K562 (cell line): ENCODE measurements around the gene PRPF8. TPM values are rescaled to one million over a fixed set of nuclear protein-coding genes. Genes with fewer than 3 reads are reported as not detected.

Source experiments
- ATF3 ChIP-seq, 2 experiments: fragments of 450-650 bp in 1 of 2; sonication (generic) in 1 of 2; formaldehyde crosslinking in 1 of 2; IDR thresholded peaks in 1 of 2; conservative IDR thresholded peaks in 1 of 2; 2 replicates each; pipeline versions ENCODE4 v1.6.1 to v1.8.1; 2016 to 2023; ENCODE audit warnings: mild to moderate bottlenecking in 2 of 2, moderate library complexity in 2 of 2, inconsistent platforms in 1 of 2, missing genetic modification reagents in 1 of 2
- BHLHE40 ChIP-seq: IDR thresholded peaks from 2 replicates; pipeline ENCODE4 v1.6.1; 2011; ENCODE audit warnings: low read length, improper control_type of control experiment
- CBFA2T2 ChIP-seq: fragments of 450-650 bp; conservative IDR thresholded peaks from 2 replicates; pipeline ENCODE4 v1.6.1; 2017; ENCODE audit warnings: mild to moderate bottlenecking
- CREM ChIP-seq: IDR thresholded peaks from 2 replicates; pipeline ENCODE4 v1.6.1; 2014; ENCODE audit warnings: antibody characterized with exemption, low read depth
- DMBX1 ChIP-seq: fragments of 250-450 bp; sonication (Bioruptor Pico); IDR thresholded peaks from 2 replicates; pipeline ENCODE4 v1.8.0; 2022; ENCODE audit warnings: inconsistent platforms, mild to moderate bottlenecking, moderate library complexity, borderline replicate concordance
- ESRRA ChIP-seq: fragments of 450-650 bp; IDR thresholded peaks from 2 replicates; pipeline ENCODE4 v1.6.1; 2014; ENCODE audit warnings: low read depth, mild to moderate bottlenecking, moderate library complexity, borderline replicate concordance
- FOXP1 ChIP-seq: sonication (generic); formaldehyde crosslinking; IDR thresholded peaks from 2 replicates; pipeline ENCODE4 v1.8.0; 2022; ENCODE audit warnings: mild to moderate bottlenecking, missing genetic modification reagents
- HDAC1 ChIP-seq, 2 experiments: fragments of 450-650 bp; IDR thresholded peaks; 2 replicates each; pipeline ENCODE4 v1.6.1; 2016 to 2017; ENCODE audit warnings: inconsistent platforms in 1 of 2, mild to moderate bottlenecking in 1 of 2, moderate library complexity in 1 of 2
- ID3 ChIP-seq, 2 experiments: fragments of 250-450 bp in 1 of 2; fragments of 450-650 bp in 1 of 2; sonication (Bioruptor Pico) in 1 of 2; IDR thresholded peaks; 2 replicates each; pipeline versions ENCODE4 v1.6.1 to v1.8.0; 2016 to 2021; ENCODE audit warnings: mild to moderate bottlenecking in 2 of 2, moderate library complexity in 2 of 2, missing compliant biosample characterization in 1 of 2, missing genetic modification characterization in 1 of 2
- LEF1 ChIP-seq: fragments of 450-650 bp; IDR thresholded peaks from 2 replicates; pipeline ENCODE4 v1.6.1; 2016; ENCODE audit warnings: mild to moderate bottlenecking
- MAZ ChIP-seq, 2 experiments: fragments of 450-650 bp in 1 of 2; sonication (generic) in 1 of 2; formaldehyde crosslinking; IDR thresholded peaks in 1 of 2; conservative IDR thresholded peaks in 1 of 2; 2 replicates each; pipeline versions ENCODE4 v1.4.0 to v1.5.0; 2020; ENCODE audit warnings: mild to moderate bottlenecking in 1 of 2, missing genetic modification reagents in 1 of 2
- NBN ChIP-seq: fragments of 450-650 bp; IDR thresholded peaks from 2 replicates; pipeline ENCODE4 v1.6.1; 2016; ENCODE audit warnings: low read depth, mild to moderate bottlenecking
- NCOA2 ChIP-seq, 2 experiments: fragments of 450-650 bp; IDR thresholded peaks; 2 replicates each; pipeline ENCODE4 v1.6.1; 2018; ENCODE audit warnings: mild to moderate bottlenecking in 2 of 2, moderate library complexity in 1 of 2; ENCODE audit not compliant: partially characterized antibody in 2 of 2
- NCOR1 ChIP-seq: fragments of 450-650 bp; IDR thresholded peaks from 2 replicates; pipeline ENCODE4 v1.6.1; 2016; ENCODE audit warnings: mild to moderate bottlenecking, moderate library complexity
- NONO ChIP-seq, 2 experiments: fragments of 200-400 bp in 1 of 2; fragments of 450-650 bp in 1 of 2; formaldehyde crosslinking in 1 of 2; IDR thresholded peaks; 2 replicates each; pipeline ENCODE4 v1.6.1; 2017; ENCODE audit warnings: low read depth in 2 of 2, mild to moderate bottlenecking in 2 of 2, moderate library complexity in 2 of 2, low read length in 1 of 2
- NRF1 ChIP-seq, 2 experiments: fragments of 450-650 bp; IDR thresholded peaks in 1 of 2; conservative IDR thresholded peaks in 1 of 2; 2 replicates each; pipeline ENCODE4 v1.6.1; 2014; ENCODE audit warnings: mild to moderate bottlenecking in 2 of 2
- POLR2AphosphoS2 ChIP-seq: IDR thresholded peaks from 2 replicates; pipeline ENCODE4 v1.6.1; 2012; ENCODE audit warnings: low read length, improper control_type of control experiment
- RCOR1 ChIP-seq, 2 experiments: IDR thresholded peaks; 2 replicates each; pipeline ENCODE4 v1.6.1; 2012; ENCODE audit warnings: low read depth in 2 of 2, low read length in 2 of 2, borderline replicate concordance in 1 of 2, improper control_type of control experiment in 1 of 2
- SMAD4 ChIP-seq: fragments of 250-450 bp; sonication (Bioruptor Pico); conservative IDR thresholded peaks from 2 replicates; pipeline ENCODE4 v1.8.0; 2021; ENCODE audit warnings: inconsistent platforms, mild to moderate bottlenecking, moderate library complexity
- SMARCE1 ChIP-seq: fragments of 450-650 bp; IDR thresholded peaks from 2 replicates; pipeline ENCODE4 v1.7.1; 2016; ENCODE audit warnings: mild to moderate bottlenecking
- TCF3 ChIP-seq: sonication (generic); formaldehyde crosslinking; IDR thresholded peaks from 2 replicates; pipeline ENCODE4 v1.4.0; 2020; ENCODE audit warnings: mild to moderate bottlenecking, missing genetic modification reagents
- THRAP3 ChIP-seq: fragments of 450-650 bp; IDR thresholded peaks from 2 replicates; pipeline ENCODE4 v1.6.1; 2016; ENCODE audit warnings: mild to moderate bottlenecking, inconsistent platforms, borderline replicate concordance
- ZBTB7A ChIP-seq: IDR thresholded peaks from 2 replicates; pipeline ENCODE4 v1.6.1; 2011; ENCODE audit warnings: low read depth, mild to moderate bottlenecking, low read length, moderate library complexity, borderline replicate concordance; ENCODE audit not compliant: control insufficient read depth
- ZFP36 ChIP-seq: fragments of 150-350 bp; IDR thresholded peaks from 2 replicates; pipeline ENCODE4 v1.6.1; 2018; ENCODE audit warnings: low read length, low read depth; ENCODE audit not compliant: partially characterized antibody
- ZKSCAN1 ChIP-seq: fragments of 150-350 bp; IDR thresholded peaks from 2 replicates; pipeline ENCODE4 v1.6.1; 2016; ENCODE audit warnings: low read depth, low read length
- polyA plus RNA-seq, 8 experiments: library from polyadenylated mRNA; depleted of rRNA in 4 of 8; stranded (reverse) in 5 of 8; unstranded in 3 of 8; fragments of >200 nt; fragmentation: Nextera tagmentation in 2 of 8; fragmentation: Illumina TruSeq in 1 of 8; extraction: Ambion mirVana in 2 of 8; extraction: Trizol in 1 of 8; gene quantifications; 2 replicates each; pipeline versions ENCODE4 v1.2.1 to v1.2.3, GENCODE V29; 2011 to 2014; ENCODE audit warnings: inconsistent platforms in 1 of 8, missing spikeins in 1 of 8
- total RNA-seq, 7 experiments: library from RNA; depleted of rRNA in 6 of 7; stranded (reverse); fragments of >200 nt in 6 of 7; fragmentation: Illumina TruSeq in 2 of 7; extraction: Trizol in 2 of 7; gene quantifications; 2 replicates each; pipeline versions ENCODE4 v1.2.1 to v1.2.3, GENCODE V29; 2011 to 2021; ENCODE audit warnings: low replicate concordance in 1 of 7
- TF ChIP-seq, protein P1 (sequence below), 2 experiments: fragments of 450-650 bp in 1 of 2; sonication (generic) in 1 of 2; formaldehyde crosslinking; conservative IDR thresholded peaks; 2 replicates each; pipeline versions ENCODE4 v1.4.0 to v1.8.1; 2020 to 2022; ENCODE audit warnings: mild to moderate bottlenecking in 1 of 2, missing genetic modification reagents in 1 of 2

The PRPF8 gene
- total and polyA plus RNA-seq, 9 of the 15 experiments (the other 6 are each of a cell fraction or from before 2014, with no cell fraction given), result 64.3 to 294 (median 85.9) TPM

DNA sequence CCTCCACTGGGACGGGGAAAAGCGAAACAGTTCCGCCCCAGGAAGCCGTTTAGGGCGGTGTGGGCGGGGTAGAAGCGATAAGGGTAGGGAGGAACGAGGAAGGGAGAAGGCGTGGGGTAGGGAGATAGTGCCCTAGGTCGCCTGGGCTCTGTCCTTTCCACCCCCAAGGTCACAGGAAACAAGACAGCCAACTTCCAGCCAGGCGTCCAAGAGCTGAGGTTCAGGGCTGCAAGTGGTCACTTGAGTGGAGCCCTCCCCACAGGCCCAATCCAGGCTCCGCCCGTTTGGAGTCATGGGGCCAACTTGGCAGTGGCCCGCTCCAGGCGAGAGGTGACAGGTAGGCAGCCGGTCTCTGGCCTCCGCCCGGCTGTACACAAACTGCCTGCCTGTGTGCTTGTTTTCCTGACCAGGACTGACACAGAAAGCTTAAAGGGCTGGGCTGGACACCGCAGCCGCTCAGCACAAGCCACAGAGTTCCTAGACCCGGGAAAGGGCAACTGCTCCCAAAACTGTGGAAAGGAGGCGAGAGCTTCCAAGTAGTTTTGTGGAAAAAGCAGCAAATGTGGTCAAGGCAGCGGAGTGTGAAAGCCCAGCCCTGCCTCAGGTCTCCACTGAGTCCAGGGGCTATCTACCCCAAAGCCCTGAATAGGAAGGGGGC is 34.7 kb downstream of the PRPF8 start, which contains the start of gene RILP (continued):
- peak; percentile 94 for TF ChIP-seq SMAD4 (CRISPR knock-in tag)
- peak in 1 of 2 experiments; percentile 47; a peak in 1 of 4 replicates for TF ChIP-seq NONO (IDR thresholded peaks at IDR 0.05; ENCODE audit: low read depth in 2 of 2, low read length in 1 of 2)
- no peak; the same call in 1 of the 2 replicates for TF ChIP-seq ZBTB7A
- peak; percentile 53 to 90 for TF ChIP-seq MAZ (CRISPR knock-in tag; conservative IDR thresholded peaks at IDR 0.05 in 1 of 2, IDR thresholded peaks at IDR 0.05 in 1 of 2)
- TF ChIP-seq NCOA2 (IDR thresholded peaks at IDR 0.05; ENCODE audit: partially characterized antibody in 2 of 2), result no peak
- TF ChIP-seq ID3 (CRISPR knock-in tag; IDR thresholded peaks at IDR 0.05), result no peak
- TF ChIP-seq ID3 (tag; IDR thresholded peaks at IDR 0.05), result peak; percentile 23; the same call in 1 of the 2 replicates
- peak; percentile 64; the same call in 1 of the 2 replicates for TF ChIP-seq CREM
- TF ChIP-seq, protein P1, sequence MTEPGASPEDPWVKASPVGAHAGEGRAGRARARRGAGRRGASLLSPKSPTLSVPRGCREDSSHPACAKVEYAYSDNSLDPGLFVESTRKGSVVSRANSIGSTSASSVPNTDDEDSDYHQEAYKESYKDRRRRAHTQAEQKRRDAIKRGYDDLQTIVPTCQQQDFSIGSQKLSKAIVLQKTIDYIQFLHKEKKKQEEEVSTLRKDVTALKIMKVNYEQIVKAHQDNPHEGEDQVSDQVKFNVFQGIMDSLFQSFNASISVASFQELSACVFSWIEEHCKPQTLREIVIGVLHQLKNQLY (CRISPR knock-in tag; conservative IDR thresholded peaks at IDR 0.05), result no peak
- TF ChIP-seq ATF3 (IDR thresholded peaks at IDR 0.05), result no peak
- no peak for TF ChIP-seq ATF3 (CRISPR knock-in tag; conservative IDR thresholded peaks at IDR 0.05)
- TF ChIP-seq TCF3 (CRISPR knock-in tag), result peak; percentile 92
- peak; percentile 100 for TF ChIP-seq ESRRA
- peak in 1 of 2 experiments; percentile 20; a peak in 1 of 4 replicates for TF ChIP-seq HDAC1 (IDR thresholded peaks at IDR 0.05)
- peak; percentile 95 for TF ChIP-seq POLR2AphosphoS2
- peak in 1 of 2 experiments; percentile 11; a peak in 1 of 4 replicates for TF ChIP-seq NRF1 (conservative IDR thresholded peaks at IDR 0.05 in 1 of 2, IDR thresholded peaks at IDR 0.05 in 1 of 2)
- TF ChIP-seq ZFP36, result no peak
- TF ChIP-seq RCOR1 (IDR thresholded peaks at IDR 0.05; ENCODE audit: borderline replicate concordance in 1 of 2, low read depth in 2 of 2, low read length in 2 of 2), result peak in 1 of 2 experiments; percentile 73; a peak in 2 of 4 replicates
- peak; percentile 70; the same call in 1 of the 2 replicates for TF ChIP-seq LEF1
- no peak for TF ChIP-seq DMBX1 (CRISPR knock-in tag)
- TF ChIP-seq SMARCE1, result peak; percentile 73
- TF ChIP-seq FOXP1 (CRISPR knock-in tag), result 0 out of 2 replicates have a peak, but pooled peaks have one; percentile 19
- peak; percentile 83 for TF ChIP-seq CBFA2T2
- TF ChIP-seq ZKSCAN1, result peak; percentile 36; the same call in 1 of the 2 replicates
- TF ChIP-seq BHLHE40, result peak; percentile 30; the same call in 1 of the 2 replicates
- peak; percentile 85 for TF ChIP-seq NBN
- no peak for TF ChIP-seq THRAP3
- peak; percentile 90 for TF ChIP-seq NCOR1
